HCT116 (cell line): ENCODE results near the gene TMEM223.

Experiments
- FOSL1 ChIP-seq: IDR thresholded peaks from 2 replicates; pipeline ENCODE4 v1.6.1; 2012; ENCODE audit warnings: low read depth
- POLR2A ChIP-seq: IDR thresholded peaks from 2 replicates; pipeline ENCODE4 v1.7.0; 2011; ENCODE audit warnings: borderline replicate concordance; ENCODE audit not compliant: insufficient read depth, insufficient read length; ENCODE audit errors: extremely low read depth
- TCF7L2 ChIP-seq: IDR thresholded peaks from 2 replicates; pipeline ENCODE4 v1.7.0; 2011; ENCODE audit warnings: borderline replicate concordance, inconsistent platforms; ENCODE audit not compliant: insufficient read depth, insufficient read length; ENCODE audit errors: extremely low read depth

- TF ChIP-seq FOSL1: no peak
- TF ChIP-seq TCF7L2: no peak
- no peak for TF ChIP-seq POLR2A
These were observed 24.8 kb upstream of the TMEM223 start for GRCh38 chr11:62816557-62816956.
